K562 (cell line): ENCODE results near the gene DPEP1. TPM values are rescaled to one million over a fixed set of nuclear protein-coding genes. Genes with fewer than 3 reads are reported as not detected.

Source experiments
- ARID3A ChIP-seq: IDR thresholded peaks from 2 replicates; pipeline ENCODE4 v1.6.1; 2012; ENCODE audit warnings: low read depth, low read length, improper control_type of control experiment, borderline replicate concordance
- BCLAF1 ChIP-seq, 2 experiments: fragments of 450-650 bp in 1 of 2; IDR thresholded peaks; 2 replicates each; pipeline ENCODE4 v1.6.1; 2011 to 2017; ENCODE audit warnings: low read depth in 2 of 2, antibody characterized with exemption in 1 of 2, borderline replicate concordance in 1 of 2, low read length in 1 of 2, mild to moderate bottlenecking in 1 of 2, mixed read lengths in 1 of 2; ENCODE audit not compliant: control insufficient read depth in 1 of 2
- DDX20 ChIP-seq: fragments of 450-650 bp; IDR thresholded peaks from 2 replicates; pipeline ENCODE4 v1.6.1; 2016; ENCODE audit warnings: missing genetic modification characterization, low read depth, mild to moderate bottlenecking, missing compliant biosample characterization, moderate library complexity
- HDAC2 ChIP-seq: fragments of 450-650 bp; IDR thresholded peaks from 2 replicates; pipeline ENCODE4 v1.6.1; 2016; ENCODE audit warnings: mild to moderate bottlenecking
- POLR2B ChIP-seq: fragments of 450-650 bp; IDR thresholded peaks from 2 replicates; pipeline ENCODE4 v1.6.1; 2018; ENCODE audit warnings: low read depth; ENCODE audit not compliant: partially characterized antibody
- POLR2H ChIP-seq: IDR thresholded peaks from 2 replicates; pipeline ENCODE4 v1.6.1; 2016; ENCODE audit warnings: missing genetic modification characterization, low read depth, mild to moderate bottlenecking, control low read depth, missing compliant biosample characterization, moderate library complexity
- SIN3A ChIP-seq, 2 experiments: fragments of 150-350 bp in 1 of 2; IDR thresholded peaks; 2 replicates each; pipeline ENCODE4 v1.6.1; 2011 to 2016; ENCODE audit warnings: borderline replicate concordance in 2 of 2, low read depth in 2 of 2, low read length in 2 of 2, mild to moderate bottlenecking in 2 of 2, moderate library complexity in 2 of 2; ENCODE audit not compliant: control insufficient read depth in 1 of 2
- TFE3 ChIP-seq: fragments of 450-650 bp; formaldehyde crosslinking; IDR thresholded peaks from 2 replicates; pipeline ENCODE4 v1.4.0; 2020; ENCODE audit warnings: mild to moderate bottlenecking, mixed read lengths
- polyA plus RNA-seq, 8 experiments: library from polyadenylated mRNA; depleted of rRNA in 4 of 8; stranded (reverse) in 5 of 8; unstranded in 3 of 8; fragments of >200 nt; fragmentation: Nextera tagmentation in 2 of 8; fragmentation: Illumina TruSeq in 1 of 8; extraction: Ambion mirVana in 2 of 8; extraction: Trizol in 1 of 8; gene quantifications; 2 replicates each; pipeline versions ENCODE4 v1.2.1 to v1.2.3, GENCODE V29; 2011 to 2014; ENCODE audit warnings: inconsistent platforms in 1 of 8, missing spikeins in 1 of 8
- total RNA-seq, 7 experiments: library from RNA; depleted of rRNA in 6 of 7; stranded (reverse); fragments of >200 nt in 6 of 7; fragmentation: Illumina TruSeq in 2 of 7; extraction: Trizol in 2 of 7; gene quantifications; 2 replicates each; pipeline versions ENCODE4 v1.2.1 to v1.2.3, GENCODE V29; 2011 to 2021; ENCODE audit warnings: low replicate concordance in 1 of 7

DPEP1 gene
- total and polyA plus RNA-seq, 9 of the 15 experiments (the other 6 are each of a cell fraction or from before 2014, with no cell fraction given), result 0.14 to 0.31 (median 0.20) TPM; not detected in 6

- TF ChIP-seq BCLAF1 (IDR thresholded peaks at IDR 0.05; ENCODE audit: borderline replicate concordance in 1 of 2, control insufficient read depth in 1 of 2, low read depth in 2 of 2, low read length in 1 of 2), result no peak
- no peak for TF ChIP-seq DDX20 (tag)
- TF ChIP-seq POLR2H (tag), result no peak
- no peak for TF ChIP-seq SIN3A (IDR thresholded peaks at IDR 0.05; ENCODE audit: borderline replicate concordance in 2 of 2, control insufficient read depth in 1 of 2, low read depth in 2 of 2, low read length in 2 of 2)
- TF ChIP-seq TFE3 (CRISPR knock-in tag), result 0 out of 2 replicates have a peak, but pooled peaks have one; percentile 13
- peak; percentile 16; the same call in 1 of the 2 replicates for TF ChIP-seq HDAC2
- TF ChIP-seq POLR2B, result peak; percentile 20
- TF ChIP-seq ARID3A, result no peak
Observed at GRCh38 chr16:89658221-89658879, 44.9 kb downstream of the DPEP1 start (continued).
